Adipose tissue (tissue), 3 donors: ENCODE data around the gene DUS3L. TPM values are rescaled to one million over a fixed set of nuclear protein-coding genes. Genes with fewer than 3 reads are reported as not detected.

Source experiments
- H3K27ac ChIP-seq: one replicate; pipeline ENCODE4 v1.5.1; 2013; ENCODE audit warnings: low read depth, low read length
- WGBS, 3 donors: extraction: QIAGEN DNeasy Blood & Tissue Kit; methylation state at CpG; one replicate each; pipeline ENCODE4 v1.1.7; 2013; 5-methylcytosine and 5-hydroxymethylcytosine counted together
- polyA plus RNA-seq, 3 donors: library from polyadenylated mRNA; stranded (reverse); fragments of 200-250 nt; gene quantifications; one replicate each; pipeline ENCODE4 v1.2.3, GENCODE V29; 2013
- donor health status: healthy with polysubstance abuse.
- donor health status: Bipolar disorder and iron deficiency.
- donor health status: healthy.

Gene DUS3L
- polyA plus RNA-seq, 3 donors: 16.0 to 44.0 (median 29.3) TPM

DNA sequence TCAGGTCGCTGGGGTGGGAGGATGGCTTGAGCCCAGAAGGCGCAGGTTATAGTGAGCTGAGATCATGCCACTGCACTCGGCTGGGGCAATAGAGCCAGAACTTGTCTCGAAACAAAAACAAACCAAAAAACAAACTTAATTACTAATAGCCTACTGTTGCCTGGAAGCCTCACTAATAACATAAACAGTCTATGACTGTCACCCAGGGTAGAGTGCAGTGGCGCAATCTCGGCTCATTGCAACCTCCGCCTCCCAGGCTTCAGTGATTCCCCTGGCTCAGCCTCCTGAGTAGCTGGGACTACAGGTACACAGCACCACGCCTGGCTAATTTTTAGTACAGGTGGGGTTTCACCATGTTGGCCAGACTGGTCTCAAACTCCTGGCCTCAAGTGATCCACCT lies 52.5 kb downstream of the DUS3L start:
- WGBS, 3 donors: 74 to 85% (median 77%) methylated on average over 8 of the region's 8 CpGs
- no peak overlapping the region for H3K27ac ChIP-seq

Other genes starting within 250 kb of the DUS3L start
- gene TINCR, start 223.2 kb downstream of the DUS3L start, polyA plus RNA-seq: 1 to 10 TPM in 1 of 3 donors, under 1 TPM in 2; 0.23 to 2.6 (median 0.36) TPM
- gene SAFB2, start 168.4 kb downstream of the DUS3L start, polyA plus RNA-seq: 10 to 100 TPM; 35.0 to 48.0 (median 35.4) TPM
- 10 to 100 TPM; 34.3 to 49.7 (median 46.9) TPM for gene SAFB, start 168.1 kb downstream of the DUS3L start, polyA plus RNA-seq
- 100 to 1,000 TPM in 1 of 3 donors, 10 to 100 TPM in 2; 53.6 to 120 (median 96.2) TPM for gene MICOS13, start 110.6 kb downstream of the DUS3L start, polyA plus RNA-seq
- 1 to 10 TPM; 5.4 to 7.5 (median 6.5) TPM for gene HSD11B1L, start 110.1 kb downstream of the DUS3L start, polyA plus RNA-seq
- gene RPL36, start 100.9 kb downstream of the DUS3L start, polyA plus RNA-seq: 1,000 to 10,000 TPM; 1,118 to 1,631 (median 1,215) TPM
- 10 to 100 TPM; 40.7 to 67.1 (median 45.2) TPM for gene LONP1, start 71.0 kb downstream of the DUS3L start, polyA plus RNA-seq
- gene CATSPERD, start 70.5 kb downstream of the DUS3L start, polyA plus RNA-seq: not detected
- gene PRR22, start 6.4 kb downstream of the DUS3L start, polyA plus RNA-seq: 1 to 10 TPM in 2 of 3 donors, under 1 TPM in 1; 0.79 to 2.7 (median 2.1) TPM
- 10 to 100 TPM in 1 of 3 donors, under 1 TPM in 2; 0.22 to 10.4 (median 0.67) TPM for gene NRTN, start 13.9 kb upstream of the DUS3L start, polyA plus RNA-seq
- 1 to 10 TPM in 1 of 3 donors, under 1 TPM in 1, not detected in 1; 0.10 to 2.5 TPM for gene FUT6, start 48.5 kb upstream of the DUS3L start, polyA plus RNA-seq
- 1 to 10 TPM in 1 of 3 donors, under 1 TPM in 2; 0.11 to 2.6 (median 0.83) TPM for gene FUT3, start 60.3 kb upstream of the DUS3L start, polyA plus RNA-seq
- not detected for gene FUT5, start 79.4 kb upstream of the DUS3L start, polyA plus RNA-seq
- 100 to 1,000 TPM; 231 to 455 (median 364) TPM for gene NDUFA11, start 112.6 kb upstream of the DUS3L start, polyA plus RNA-seq
- gene VMAC, start 113.7 kb upstream of the DUS3L start, polyA plus RNA-seq: 1 to 10 TPM; 4.1 to 4.7 (median 4.7) TPM
- 10 to 100 TPM in 2 of 3 donors, 1 to 10 TPM in 1; 7.0 to 13.4 (median 11.4) TPM for gene CAPS, start 123.1 kb upstream of the DUS3L start, polyA plus RNA-seq
- 10 to 100 TPM; 26.3 to 34.5 (median 32.3) TPM for gene RANBP3, start 187.0 kb upstream of the DUS3L start, polyA plus RNA-seq